Fibroblast of lung (primary cell): ENCODE data around the gene OR4E1.

Source experiments
- CTCF ChIP-seq, 2 donors: IDR thresholded peaks in 1 of 2; conservative IDR thresholded peaks in 1 of 2; 1 replicate in 1 of 2; 2 replicates in 1 of 2; pipeline ENCODE4 v1.5.1; 2011 to 2012; ENCODE audit warnings: low read length in 2 of 2, control low read depth in 1 of 2, inconsistent platforms in 1 of 2, low read depth in 1 of 2, mild to moderate bottlenecking in 1 of 2
- EZH2 ChIP-seq: IDR thresholded peaks from 2 replicates; pipeline ENCODE4 v1.5.1; 2012; ENCODE audit warnings: low read length, control low read depth, mild to moderate bottlenecking; ENCODE audit errors: missing control alignments

- no peak for TF ChIP-seq CTCF (conservative IDR thresholded peaks at IDR 0.05 in 1 of 2, IDR thresholded peaks at IDR 0.05 in 1 of 2; ENCODE audit: low read depth in 1 of 2, low read length in 2 of 2)
- TF ChIP-seq EZH2: no peak
Measured at GRCh38 chr14:21669284-21669683, 4.3 kb downstream of the OR4E1 start.
